ENCODE results near the gene PHLDB2.

Gene PHLDB2

GRCh38 chr3:111885578-111885977 is 26.5 kb downstream of the PHLDB2 start:
- no peak for DNase-seq

- no peak for DNase-seq
Observed at GRCh38 chr3:111890051-111890580, 31.1 kb downstream of the PHLDB2 start.

- DNase-seq = no peak
Observed at GRCh38 chr3:111892070-111892469, 33.0 kb downstream of the PHLDB2 start.

- DNase-seq = no peak
Observed at GRCh38 chr3:111895071-111895470, 36.0 kb downstream of the PHLDB2 start.

GRCh38 chr3:111899966-111900365 is 40.9 kb downstream of the PHLDB2 start:
- no peak for DNase-seq

GRCh38 chr3:111901637-111902036 is 42.6 kb downstream of the PHLDB2 start:
- DNase-seq = no peak

GRCh38 chr3:111902534-111902933 is 43.5 kb downstream of the PHLDB2 start:
- DNase-seq = no peak

GRCh38 chr3:111903067-111903511 is 44.0 kb downstream of the PHLDB2 start:
- no peak for DNase-seq

GRCh38 chr3:111904376-111905241 is 45.5 kb downstream of the PHLDB2 start:
- DNase-seq = no peak

- no peak for DNase-seq
Observed at GRCh38 chr3:111906656-111907055, 47.6 kb downstream of the PHLDB2 start.

- DNase-seq = no peak
Observed at GRCh38 chr3:111907151-111907550, 48.1 kb downstream of the PHLDB2 start.

- DNase-seq = no peak
Observed at GRCh38 chr3:111910806-111911205, 51.7 kb downstream of the PHLDB2 start.

GRCh38 chr3:111911446-111911845 is 52.4 kb downstream of the PHLDB2 start:
- no peak for DNase-seq

GRCh38 chr3:111913163-111913763 is 54.2 kb downstream of the PHLDB2 start:
- DNase-seq = no peak

GRCh38 chr3:111915905-111916304 is 56.8 kb downstream of the PHLDB2 start:
- DNase-seq = no peak

GRCh38 chr3:111917300-111917699 is 58.2 kb downstream of the PHLDB2 start:
- DNase-seq = no peak

GRCh38 chr3:111919370-111920065 is 60.5 kb downstream of the PHLDB2 start:
- DNase-seq = no peak

GRCh38 chr3:111921181-111921580 is 62.1 kb downstream of the PHLDB2 start:
- DNase-seq = no peak

GRCh38 chr3:111923095-111923771 is 64.2 kb downstream of the PHLDB2 start:
- no peak for DNase-seq

- DNase-seq = no peak
Observed at GRCh38 chr3:111923806-111924205, 64.7 kb downstream of the PHLDB2 start.

GRCh38 chr3:111924283-111924682 is 65.2 kb downstream of the PHLDB2 start:
- DNase-seq = no peak

- DNase-seq = no peak
Observed at GRCh38 chr3:111926266-111926676, 67.2 kb downstream of the PHLDB2 start.

GRCh38 chr3:111928613-111929012 is 69.5 kb downstream of the PHLDB2 start:
- DNase-seq = no peak

Measured in activated CD4-positive, alpha-beta T cell treated with anti-CD3 and anti-CD28 coated beads, Interleukin-2, amount 50 U/mL, for 48 hours (primary cell).